ENCODE data around the gene GDF10.

GRCh38 chr10:47269294-47269693 is 30.7 kb upstream of the GDF10 start:
- TF ChIP-seq CTCF (IDR thresholded peaks at IDR 0.05; ENCODE audit: poor library complexity, severe bottlenecking) (no peak), TAF1 (IDR thresholded peaks at IDR 0.05; ENCODE audit: low read depth) (no peak)

Data from neural cell (in vitro differentiated cells).